Forelimb muscle (tissue), 1 donor: Measurements from ENCODE around the gene RPS3. TPM values are rescaled to one million over a fixed set of nuclear protein-coding genes. Genes with fewer than 3 reads are reported as not detected.

ENCODE experiments used
- DNase-seq: peaks from one replicate; pipeline ENCODE4 v3.0.0-alpha.2; 2013; ENCODE audit warnings: low read depth
- polyA plus RNA-seq: library from polyadenylated mRNA; unstranded; fragments of 120-200 nt; gene quantifications from one replicate; pipeline ENCODE4 v1.2.1, GENCODE V29; 2013; ENCODE audit not compliant: insufficient read length

Gene RPS3
- polyA plus RNA-seq, 1 donor: 3,554 TPM

DNA sequence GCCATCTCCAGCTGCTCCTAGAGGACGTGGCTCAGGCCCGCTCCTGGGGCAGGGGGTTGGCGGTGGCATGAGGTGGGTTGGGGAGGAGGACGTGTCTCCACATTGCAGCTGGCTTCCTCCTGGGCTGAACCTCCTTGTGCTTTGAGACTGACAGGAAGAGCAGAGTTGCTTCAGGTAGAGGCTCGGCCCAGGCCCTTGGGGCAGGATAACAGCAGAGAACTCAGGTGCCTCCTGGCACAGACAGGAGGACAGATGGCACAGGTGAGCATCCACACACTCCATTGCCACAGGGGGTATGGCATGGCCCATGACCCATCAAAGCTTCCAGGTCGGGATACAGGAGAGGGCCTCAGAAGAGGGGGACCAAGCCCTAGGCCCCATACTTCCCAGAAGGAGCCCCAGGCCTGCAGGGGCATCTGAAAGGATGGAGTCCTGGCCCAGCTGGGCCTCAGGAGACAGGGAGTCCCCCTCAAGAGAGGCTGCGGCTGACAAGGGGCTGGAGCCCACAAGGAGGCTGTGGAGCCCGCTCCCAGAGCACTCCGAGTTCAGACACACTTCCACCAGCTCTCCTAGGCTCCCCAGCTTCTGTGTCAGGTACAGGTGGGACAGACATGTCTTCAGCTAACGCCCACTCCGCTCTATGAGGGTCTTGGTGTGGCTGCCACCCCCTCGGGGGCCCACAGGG, 35.7 kb downstream of the RPS3 start:
- no peak for DNase-seq

DNA sequence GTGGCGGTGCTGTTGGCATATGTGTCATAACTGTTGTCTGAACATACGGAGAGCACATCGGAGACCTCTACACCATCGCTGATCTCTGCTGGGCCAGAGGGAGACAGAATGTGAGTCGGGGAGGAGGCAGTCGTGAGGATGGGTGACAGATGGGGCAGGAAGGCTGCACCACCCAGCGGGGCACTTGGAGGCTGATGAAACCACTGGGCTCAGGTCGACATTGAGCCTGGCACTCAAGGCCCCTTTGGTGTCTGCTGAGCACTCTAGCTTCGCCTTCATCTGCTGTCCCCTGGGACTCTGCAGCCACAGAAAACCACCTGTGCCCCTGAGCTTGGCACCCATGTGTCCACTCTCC, 36.2 kb downstream of the RPS3 start:
- DNase-seq: no peak

DNA sequence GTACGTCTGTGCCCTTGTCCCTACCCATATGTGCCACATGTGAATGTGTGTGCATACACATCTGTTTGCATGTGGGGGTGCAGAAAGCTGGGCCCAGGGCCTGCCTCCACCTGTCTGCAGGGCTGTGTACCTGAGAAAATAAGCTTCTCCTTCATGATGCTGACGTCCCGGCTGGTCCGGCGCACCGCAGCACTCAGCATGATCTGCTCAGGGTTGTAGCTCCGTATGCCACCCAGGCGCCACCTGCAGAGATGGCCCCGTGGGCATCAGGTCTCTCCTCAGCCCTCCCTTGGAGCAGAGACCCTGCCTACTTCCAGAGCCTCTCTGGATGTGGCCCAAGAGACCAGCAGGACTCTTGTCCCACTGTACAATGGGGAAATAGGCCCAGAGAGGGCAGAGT, 37.5 kb downstream of the RPS3 start:
- no peak for DNase-seq

DNA sequence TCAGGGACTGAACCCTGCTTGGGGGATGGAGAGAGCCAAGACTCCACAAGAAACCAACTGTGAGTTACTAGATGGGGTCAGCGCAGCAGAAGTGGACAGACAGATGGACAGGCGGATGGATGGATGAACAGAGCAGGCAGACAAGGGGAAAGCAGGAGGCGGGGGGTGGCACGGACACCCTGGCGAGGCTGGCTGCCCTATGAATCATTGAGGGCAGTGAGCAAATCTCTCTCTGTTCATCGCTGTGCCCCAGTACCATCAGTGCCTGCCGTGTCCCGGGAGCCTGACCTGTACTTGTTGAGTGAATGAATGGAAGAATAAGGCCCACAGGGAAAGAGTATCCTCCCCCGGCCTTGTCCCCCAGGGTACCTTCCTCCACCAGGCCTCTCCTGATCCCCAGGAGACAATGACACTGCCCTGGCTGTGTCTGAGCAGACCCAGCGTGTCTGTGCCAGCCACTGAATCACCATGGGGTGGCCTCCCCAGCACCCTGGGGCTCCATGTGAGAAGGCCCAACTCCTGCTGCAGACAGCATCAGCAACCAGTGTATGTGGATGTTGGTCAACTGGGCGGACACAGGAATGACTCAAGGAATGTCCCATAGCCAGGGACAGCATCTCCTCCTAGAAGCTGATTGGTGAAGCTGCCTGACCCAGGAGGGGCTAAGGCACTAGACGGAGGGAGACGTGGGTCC, 38.8 kb downstream of the RPS3 start:
- no peak for DNase-seq

GRCh38 chr11:75439026-75439425, 39.7 kb downstream of the RPS3 start:
- no peak for DNase-seq

DNA sequence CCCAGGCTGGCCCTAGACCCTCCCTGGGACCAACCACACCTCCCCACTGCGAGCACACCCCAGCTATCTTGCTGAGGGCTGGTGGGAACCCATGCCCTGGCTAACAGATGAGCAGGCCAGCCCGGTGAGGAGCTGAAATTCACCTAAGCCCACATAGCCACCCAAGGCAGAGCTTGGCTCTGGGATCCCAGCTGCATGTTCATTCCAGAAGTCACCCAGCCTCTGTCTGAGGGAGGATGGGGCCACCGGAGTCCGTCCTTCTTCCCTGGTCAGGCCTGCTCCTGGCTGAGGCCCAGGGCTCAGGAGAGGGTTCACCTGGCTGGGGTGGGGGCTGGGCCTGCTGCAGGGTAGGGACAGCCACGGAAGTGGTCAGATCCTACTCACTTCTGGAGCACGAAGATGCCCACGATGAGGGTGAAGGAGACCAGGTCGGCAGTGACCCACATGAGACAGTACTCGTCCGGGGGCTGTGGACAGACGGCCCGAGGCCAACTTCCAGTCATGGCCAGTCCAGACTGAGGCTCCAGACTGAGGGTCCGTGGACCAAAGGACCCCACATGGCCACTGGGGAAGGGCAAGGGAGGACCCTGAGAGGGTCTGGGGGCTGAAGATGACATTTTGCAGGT, 40.3 kb downstream of the RPS3 start:
- no peak for DNase-seq

- DNase-seq: no peak
Measured at GRCh38 chr11:75440960-75441803, 41.9 kb downstream of the RPS3 start.

DNA sequence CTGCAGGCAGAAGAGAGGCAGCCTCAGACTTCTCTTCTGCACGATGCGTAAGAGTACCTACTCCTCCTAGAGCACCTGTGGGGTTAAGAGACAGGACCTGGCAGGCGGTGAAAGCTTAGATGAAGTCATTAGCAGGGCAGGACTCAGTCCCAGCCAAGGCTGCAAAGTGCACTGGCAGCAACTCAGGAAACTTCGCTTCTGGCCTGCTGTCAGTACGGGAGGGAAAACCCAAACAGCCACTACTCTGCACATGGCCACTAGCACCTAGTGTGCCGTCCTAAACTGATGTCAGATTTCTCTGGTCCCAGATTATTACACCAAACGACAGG, 42.5 kb downstream of the RPS3 start:
- no peak for DNase-seq

DNA sequence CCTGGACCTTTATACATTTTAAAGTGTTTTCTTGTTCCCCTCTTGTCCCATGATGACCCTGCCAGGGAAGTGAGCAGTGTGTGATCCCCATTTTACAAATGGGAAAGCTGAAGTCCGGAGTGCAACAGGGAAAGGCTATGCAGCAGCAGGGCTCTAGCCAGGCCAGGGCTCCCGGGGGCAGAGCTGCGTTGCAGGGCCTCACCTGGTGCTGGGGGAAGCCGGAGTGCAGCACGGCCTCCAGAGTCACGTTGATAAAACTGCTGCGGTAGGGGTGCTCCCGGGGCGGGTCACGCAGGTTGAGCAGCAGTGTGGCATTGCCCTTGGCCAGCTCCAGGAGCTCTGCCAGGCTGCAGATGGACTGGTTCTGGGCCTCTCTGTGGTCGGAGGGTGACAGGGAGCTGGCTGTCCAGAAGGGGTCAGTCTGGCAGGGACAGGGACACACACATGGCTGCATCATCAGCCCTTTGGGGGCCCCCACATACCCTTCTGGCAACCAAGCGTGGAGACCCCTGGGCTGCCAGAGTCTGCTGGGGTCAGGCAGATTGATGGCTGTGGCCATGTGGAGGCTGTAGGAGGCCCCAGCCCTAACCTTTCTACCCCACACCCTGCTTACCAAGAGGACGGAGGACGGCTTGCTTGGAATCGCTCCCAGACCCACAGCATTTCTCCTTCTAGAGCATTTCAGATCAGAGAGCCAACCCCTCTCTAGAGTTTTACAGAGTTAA, 43.0 kb downstream of the RPS3 start:
- DNase-seq: no peak

DNA sequence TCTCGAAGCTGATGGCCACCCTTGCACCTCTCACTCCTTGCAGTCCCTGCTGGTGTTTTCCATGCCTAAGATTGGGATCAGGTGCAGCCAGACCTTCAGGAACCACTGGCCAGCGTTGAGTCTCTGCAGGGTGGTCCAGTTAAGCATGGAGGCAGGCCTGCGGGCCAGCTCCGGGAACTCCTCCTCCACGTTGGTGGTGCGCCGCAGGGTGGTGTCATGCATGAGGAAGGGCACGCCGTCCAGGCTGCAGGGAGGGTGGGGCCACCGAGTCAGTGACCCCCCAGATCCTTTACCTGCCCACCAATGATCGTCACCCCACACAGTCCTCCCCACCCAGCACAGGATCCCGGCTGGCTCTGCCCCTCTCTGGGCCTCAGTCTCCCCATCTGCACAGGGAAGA, 43.7 kb downstream of the RPS3 start:
- no peak for DNase-seq

GRCh38 chr11:75445315-75445953, 46.1 kb downstream of the RPS3 start:
- no peak for DNase-seq

DNA sequence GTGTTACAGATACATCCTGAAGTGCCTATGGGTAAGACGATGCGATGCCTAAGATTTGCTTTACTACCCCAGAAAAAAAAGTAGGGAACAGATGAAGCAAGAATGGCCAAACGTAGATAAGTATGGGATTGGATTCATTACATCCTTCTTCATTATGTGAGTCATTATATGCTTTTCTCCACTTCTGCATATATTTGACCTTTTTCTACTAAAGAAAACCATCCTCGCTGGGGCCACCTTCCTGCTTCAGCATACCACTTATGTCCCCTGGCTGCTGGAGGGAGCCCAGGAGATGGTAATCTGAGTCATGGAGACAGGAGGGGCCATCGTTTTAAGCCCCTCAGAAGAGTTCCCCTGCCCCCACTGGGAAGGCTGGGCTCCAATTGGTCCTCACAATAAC, 48.1 kb downstream of the RPS3 start:
- DNase-seq: no peak

DNA sequence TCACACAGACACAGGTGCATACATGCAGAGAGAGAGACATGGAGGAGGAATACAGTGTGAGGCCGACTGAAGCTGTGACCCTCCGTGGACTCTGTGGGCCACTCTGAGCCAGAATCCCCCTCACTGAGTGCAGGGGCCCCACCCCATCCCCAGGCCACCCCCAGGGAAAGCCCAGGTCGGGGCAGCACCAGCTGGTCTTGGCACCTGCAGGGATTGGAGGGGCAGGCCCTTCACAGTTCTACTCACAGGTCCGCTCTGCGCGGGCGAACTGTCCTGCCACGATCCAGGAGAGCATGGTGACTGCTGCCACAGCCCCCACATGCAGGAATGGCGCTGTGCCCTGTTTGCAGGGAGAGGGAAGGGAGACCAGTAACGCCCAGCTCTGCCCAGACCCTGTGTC, 50.0 kb downstream of the RPS3 start:
- DNase-seq: no peak

DNA sequence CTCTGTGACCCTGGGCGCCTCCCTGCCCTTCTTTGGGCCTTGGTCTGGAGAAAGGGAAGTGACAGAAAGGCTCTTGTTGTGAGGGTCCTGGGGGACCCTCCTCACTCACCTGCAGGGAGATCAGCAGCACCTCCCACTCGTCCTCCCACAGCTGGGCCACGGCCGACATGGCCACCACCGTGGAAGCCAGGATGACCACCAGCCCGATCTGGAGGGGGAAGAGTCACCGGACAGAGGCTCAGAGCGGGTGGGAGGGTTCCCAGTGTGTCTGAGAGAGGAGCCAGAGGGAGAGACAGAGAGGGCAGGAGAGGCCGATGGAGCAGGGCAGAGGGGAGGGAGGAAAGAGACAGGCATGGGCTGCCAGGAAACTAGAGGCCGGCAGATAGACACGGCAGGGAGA, 50.5 kb downstream of the RPS3 start:
- no peak for DNase-seq

DNA sequence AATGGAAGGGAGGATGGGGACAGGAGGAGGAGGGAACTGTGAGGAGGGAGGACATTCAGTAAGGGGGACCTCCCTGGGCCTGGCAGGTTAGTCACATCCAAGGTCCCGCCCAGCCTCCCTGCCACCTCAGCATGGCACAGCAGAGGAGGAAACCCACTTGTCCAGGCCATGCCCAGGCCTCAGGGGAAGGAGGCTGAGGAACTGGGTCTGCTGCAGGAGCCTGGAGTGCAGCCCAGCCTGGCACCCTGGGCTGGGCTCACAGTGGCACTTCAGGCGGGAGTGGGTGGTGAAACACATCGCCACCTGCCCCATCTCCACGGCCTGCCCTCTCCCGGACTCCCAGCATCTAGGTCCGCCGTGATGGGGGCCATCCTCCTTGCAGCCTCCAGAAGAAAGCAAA, 50.9 kb downstream of the RPS3 start:
- DNase-seq: no peak

GRCh38 chr11:75450826-75451821, 51.8 kb downstream of the RPS3 start:
- no peak for DNase-seq

DNA sequence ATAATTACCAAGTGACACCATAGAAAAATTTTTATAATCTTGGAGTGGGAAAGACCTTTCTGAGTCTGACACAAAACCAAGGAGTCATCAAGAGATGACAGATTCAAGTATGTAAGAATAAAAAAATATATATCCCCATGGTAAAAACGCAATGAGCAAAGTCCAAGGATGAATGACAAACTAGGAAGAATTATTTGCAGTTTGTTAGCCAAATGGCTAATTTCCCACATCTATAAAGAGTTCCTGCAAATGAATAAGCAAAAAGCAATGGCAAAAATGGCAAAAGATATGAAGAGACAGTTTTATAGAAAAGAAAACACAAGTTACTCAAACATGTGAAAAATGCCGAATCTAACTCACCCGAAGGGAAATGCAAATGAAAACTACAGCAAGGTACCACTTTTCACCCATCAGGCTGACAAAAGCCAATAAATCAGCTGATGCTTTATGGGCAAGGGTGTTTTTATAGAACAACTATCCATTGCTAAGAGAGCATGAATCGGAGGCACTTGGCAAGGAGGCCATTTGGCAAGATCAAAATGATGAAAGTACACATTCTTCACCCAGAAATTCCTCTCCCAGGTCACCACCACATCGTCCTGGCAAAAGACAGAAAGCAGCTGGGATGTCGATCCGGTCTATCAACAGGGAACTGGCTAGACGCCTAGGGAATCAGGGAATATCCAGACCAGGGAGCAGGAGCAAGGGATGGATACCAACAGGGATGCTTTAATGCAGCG, 54.8 kb downstream of the RPS3 start:
- no peak for DNase-seq

GRCh38 chr11:75454987-75455386, 55.7 kb downstream of the RPS3 start:
- no peak for DNase-seq
